ENCODE data around the gene RET.

RET gene

GRCh38 chr10:43076876-43077420, at the start of gene RET:
Gene RET, plus strand, starts transcription at chr10:43077069. Its CDS starts 190 bp downstream, at chr10:43077259.
- DNase-seq = no peak

- no peak for DNase-seq
These were observed 49.4 kb upstream of the RET start for GRCh38 chr10:43027331-43027955.

- DNase-seq = no peak
These were observed 48.7 kb upstream of the RET start for GRCh38 chr10:43028143-43028542.

- no peak for DNase-seq
These were observed 47.8 kb upstream of the RET start for GRCh38 chr10:43029043-43029442.

- no peak for DNase-seq
These were observed 44.3 kb upstream of the RET start for GRCh38 chr10:43032613-43033012.

GRCh38 chr10:43035800-43036199, 41.1 kb upstream of the RET start:
- no peak for DNase-seq

- no peak for DNase-seq
These were observed 40.1 kb upstream of the RET start for GRCh38 chr10:43036481-43037428.

GRCh38 chr10:43037440-43037839, 39.4 kb upstream of the RET start:
- DNase-seq = no peak

- no peak for DNase-seq
These were observed 38.7 kb upstream of the RET start for GRCh38 chr10:43037942-43038782.

GRCh38 chr10:43038783-43039623, 37.9 kb upstream of the RET start:
- no peak for DNase-seq

- no peak for DNase-seq
These were observed 37.0 kb upstream of the RET start for GRCh38 chr10:43039624-43040481.

- DNase-seq = no peak
These were observed 36.2 kb upstream of the RET start for GRCh38 chr10:43040482-43041256.

GRCh38 chr10:43041422-43042342, 35.2 kb upstream of the RET start:
- no peak for DNase-seq

GRCh38 chr10:43042503-43043341, 34.1 kb upstream of the RET start:
- DNase-seq = no peak

GRCh38 chr10:43043342-43043772, 33.5 kb upstream of the RET start:
- no peak for DNase-seq

- DNase-seq = no peak
These were observed 33.0 kb upstream of the RET start for GRCh38 chr10:43043773-43044447.

- DNase-seq = no peak
These were observed 32.4 kb upstream of the RET start for GRCh38 chr10:43044448-43044921.

Data from activated CD4-positive, CD25-positive, alpha-beta regulatory T cell (primary cell).